ENCODE measurements around the gene CMTM4.
"Not testable (repeated sequence)": the region's sequence is repeated elsewhere in the genome, so short reads cannot be mapped to it uniquely, and the experiment has no call there.

The CMTM4 gene

GRCh38 chr16:66611911-66612310 lies 84.6 kb downstream of the CMTM4 start:
- DNase-seq = not testable (repeated sequence)

GRCh38 chr16:66610111-66610820 lies 86.3 kb downstream of the CMTM4 start:
- no peak for DNase-seq

GRCh38 chr16:66609139-66609510 lies 87.4 kb downstream of the CMTM4 start:
- no peak for DNase-seq

- peak; percentile 77 for DNase-seq
Observed at GRCh38 chr16:66608241-66609138, 88.1 kb downstream of the CMTM4 start.

- peak; percentile 38 for DNase-seq
Observed at GRCh38 chr16:66605979-66606751, 90.4 kb downstream of the CMTM4 start.

- peak; percentile 22 for DNase-seq
Observed at GRCh38 chr16:66605177-66605978, 91.2 kb downstream of the CMTM4 start.

GRCh38 chr16:66604376-66605176 lies 92.0 kb downstream of the CMTM4 start, which contains the start of gene CMTM3:
TSS of gene CMTM3 (plus strand) at chr16:66604704. CDS start at chr16:66604806, 102 bp downstream.
- peak; percentile 67 for DNase-seq

- peak; percentile 85 for DNase-seq
Observed at GRCh38 chr16:66603537-66604375, 92.8 kb downstream of the CMTM4 start.

- DNase-seq = no peak
Observed at GRCh38 chr16:66601471-66601870, 95.1 kb downstream of the CMTM4 start.

- DNase-seq = no peak
Observed at GRCh38 chr16:66600477-66600876, 96.1 kb downstream of the CMTM4 start.

GRCh38 chr16:66599726-66600125 lies 96.8 kb downstream of the CMTM4 start:
- DNase-seq = no peak

GRCh38 chr16:66598111-66598510 lies 98.4 kb downstream of the CMTM4 start:
- no peak for DNase-seq

- DNase-seq = no peak
Observed at GRCh38 chr16:66596986-66597848, 99.3 kb downstream of the CMTM4 start.

- not testable (repeated sequence) for DNase-seq
Observed at GRCh38 chr16:66596559-66596958, 100.0 kb downstream of the CMTM4 start.

- no peak for DNase-seq
Observed at GRCh38 chr16:66594739-66595138, 101.8 kb downstream of the CMTM4 start.

- no peak for DNase-seq
Observed at GRCh38 chr16:66592814-66593213, 103.7 kb downstream of the CMTM4 start.

- no peak for DNase-seq
Observed at GRCh38 chr16:66592241-66592640, 104.3 kb downstream of the CMTM4 start.

GRCh38 chr16:66591018-66591417 lies 105.5 kb downstream of the CMTM4 start:
- no peak for DNase-seq

- no peak for DNase-seq
Observed at GRCh38 chr16:66590322-66590721, 106.2 kb downstream of the CMTM4 start.
